ENCODE data around the gene HSD17B10. TPM values are rescaled to one million over a fixed set of nuclear protein-coding genes. Genes with fewer than 3 reads are reported as not detected.
"Not testable (repeated sequence)": the region's sequence is repeated elsewhere in the genome, so short reads cannot be mapped to it uniquely, and the experiment has no call there.

The HSD17B10 gene
- total RNA-seq, 1 experiment from 2014 or later = 132 TPM

- Histone ChIP-seq H3K4me1 (ENCODE audit: insufficient read depth, low read length, poor library complexity, severe bottlenecking) (no peaks in the 10 kb centered on the region), H3K36me3 (ENCODE audit: insufficient read depth, low read length, poor library complexity, severe bottlenecking) (peaks cover 7% of the 10 kb centered on the region), H3K27me3 (replicated peaks; ENCODE audit: insufficient read depth, low read depth, low read length, poor library complexity) (no peaks in the 10 kb centered on the region), H3K27ac (ENCODE audit: low read depth, low read length, poor library complexity, severe bottlenecking) (peak overlapping the region; percentile 94), H3K4me3 (ENCODE audit: low read depth, low read length, poor library complexity, severe bottlenecking) (peak overlapping the region; percentile 69), H3K9me3 (ENCODE audit: low read depth, low read length, poor library complexity, severe bottlenecking) (no peaks in the 10 kb centered on the region)
- BruUV-seq (replicated peaks) = no TSS peak
- DNase-seq (ENCODE audit: low spot score) = peak; percentile 16
- intact Hi-C loops (cut with micrococcal nuclease; ENCODE audit: unreplicated experiment) = no loop called here
- POLR2A ChIA-PET (ENCODE audit: low non-redundant PET) = no interaction called here
- TF ChIP-seq CTCF (conservative IDR thresholded peaks at IDR 0.05; ENCODE audit: low read depth, low read length) (no peak), EZH2 (IDR thresholded peaks at IDR 0.05; ENCODE audit: borderline replicate concordance, low read depth, low read length, poor library complexity, severe bottlenecking) (no peak)
- CTCF ChIA-PET = no interaction called here
Observed at GRCh38 chrX:53421125-53421524, 13.0 kb downstream of the HSD17B10 start.

GRCh38 chrX:53420351-53420750, 13.8 kb downstream of the HSD17B10 start:
- intact Hi-C loops (cut with micrococcal nuclease; ENCODE audit: unreplicated experiment); H3K4me1 ChIP-seq (ENCODE audit: insufficient read depth, low read length, poor library complexity, severe bottlenecking); BruUV-seq (replicated peaks); H3K27me3 ChIP-seq (replicated peaks; ENCODE audit: insufficient read depth, low read depth, low read length, poor library complexity); CTCF ChIA-PET; H3K36me3 ChIP-seq (ENCODE audit: insufficient read depth, low read length, poor library complexity, severe bottlenecking); DNase-seq (ENCODE audit: low spot score); H3K9me3 ChIP-seq (ENCODE audit: low read depth, low read length, poor library complexity, severe bottlenecking); H3K27ac ChIP-seq (ENCODE audit: low read depth, low read length, poor library complexity, severe bottlenecking): not testable (repeated sequence)
- H3K4me3 ChIP-seq (ENCODE audit: low read depth, low read length, poor library complexity, severe bottlenecking) = peak overlapping the region; percentile 69
- POLR2A ChIA-PET (ENCODE audit: low non-redundant PET) = interaction anchor here (0.8 kb wide), 1 partner anchor 16 kb away, joined by 6 read pairs; no protein-coding TSS in a partner anchor

- CTCF ChIA-PET = no interaction called here
- POLR2A ChIA-PET (ENCODE audit: low non-redundant PET) = no interaction called here
Observed at GRCh38 chrX:53412446-53412845, 21.7 kb downstream of the HSD17B10 start.

GRCh38 chrX:53403535-53403934, 30.6 kb downstream of the HSD17B10 start:
- TF ChIP-seq CTCF (conservative IDR thresholded peaks at IDR 0.05; ENCODE audit: low read depth, low read length) (no peak), EZH2 (IDR thresholded peaks at IDR 0.05; ENCODE audit: borderline replicate concordance, low read depth, low read length, poor library complexity, severe bottlenecking) (no peak)
- H3K9me3 ChIP-seq (ENCODE audit: low read depth, low read length, poor library complexity, severe bottlenecking) = no peaks in the 10 kb centered on the region
- H3K36me3 ChIP-seq (ENCODE audit: insufficient read depth, low read length, poor library complexity, severe bottlenecking) = peaks cover 94% of the 10 kb centered on the region
- no TSS peak for BruUV-seq (replicated peaks)
- ChIA-PET CTCF (no interaction called here), POLR2A (ENCODE audit: low non-redundant PET) (no interaction called here)
- intact Hi-C loops (cut with micrococcal nuclease; ENCODE audit: unreplicated experiment) = no loop called here
- no peaks in the 10 kb centered on the region for H3K4me1 ChIP-seq (ENCODE audit: insufficient read depth, low read length, poor library complexity, severe bottlenecking)
- H3K27ac ChIP-seq (ENCODE audit: low read depth, low read length, poor library complexity, severe bottlenecking) = no peak overlapping the region
- no peak overlapping the region for H3K4me3 ChIP-seq (ENCODE audit: low read depth, low read length, poor library complexity, severe bottlenecking)
- DNase-seq (ENCODE audit: low spot score) = no peak
- H3K27me3 ChIP-seq (replicated peaks; ENCODE audit: insufficient read depth, low read depth, low read length, poor library complexity) = no peaks in the 10 kb centered on the region

More at GRCh38 chrX:53412446-53412845, 21.7 kb downstream of the HSD17B10 start:
- H3K36me3 ChIP-seq (ENCODE audit: insufficient read depth, low read length, poor library complexity, severe bottlenecking) = peaks cover 74% of the 10 kb centered on the region
- DNase-seq (ENCODE audit: low spot score) = no peak
- no TSS peak for BruUV-seq (replicated peaks)
- no peak overlapping the region for H3K4me3 ChIP-seq (ENCODE audit: low read depth, low read length, poor library complexity, severe bottlenecking)
- H3K27ac ChIP-seq (ENCODE audit: low read depth, low read length, poor library complexity, severe bottlenecking) = no peak overlapping the region
- no peaks in the 10 kb centered on the region for H3K27me3 ChIP-seq (replicated peaks; ENCODE audit: insufficient read depth, low read depth, low read length, poor library complexity)
- no peaks in the 10 kb centered on the region for H3K9me3 ChIP-seq (ENCODE audit: low read depth, low read length, poor library complexity, severe bottlenecking)
- TF ChIP-seq EZH2 (IDR thresholded peaks at IDR 0.05; ENCODE audit: borderline replicate concordance, low read depth, low read length, poor library complexity, severe bottlenecking) = no peak
- intact Hi-C loops (cut with micrococcal nuclease; ENCODE audit: unreplicated experiment) = no loop called here
- no peaks in the 10 kb centered on the region for H3K4me1 ChIP-seq (ENCODE audit: insufficient read depth, low read length, poor library complexity, severe bottlenecking)

All from A673 (cell line).